GM13977 (cell line): ENCODE data around the gene TMEM184B.

Experiments used
- DNase-seq: peaks from one replicate; pipeline ENCODE4 v3.0.0; 2012; ENCODE audit warnings: low spot score
- in situ Hi-C: fragments of 300-500 bp; cut with MboI; formaldehyde crosslinking; loops from one replicate; pipeline ENCODE4 v1.12.0; 2022; ENCODE audit warnings: low sequenced_read_pairs, low pct_unique_long_range_greater_than_20kb, mixed read lengths, inconsistent platforms; ENCODE audit not compliant: unreplicated experiment
- TF ChIP-seq, protein P1 (sequence below): IDR thresholded peaks from 2 replicates; pipeline ENCODE4 v1.5.1; 2012; ENCODE audit warnings: mild to moderate bottlenecking, control low read depth; ENCODE audit not compliant: insufficient read depth; ENCODE audit errors: extremely low read depth, missing control alignments

TMEM184B gene

DNA sequence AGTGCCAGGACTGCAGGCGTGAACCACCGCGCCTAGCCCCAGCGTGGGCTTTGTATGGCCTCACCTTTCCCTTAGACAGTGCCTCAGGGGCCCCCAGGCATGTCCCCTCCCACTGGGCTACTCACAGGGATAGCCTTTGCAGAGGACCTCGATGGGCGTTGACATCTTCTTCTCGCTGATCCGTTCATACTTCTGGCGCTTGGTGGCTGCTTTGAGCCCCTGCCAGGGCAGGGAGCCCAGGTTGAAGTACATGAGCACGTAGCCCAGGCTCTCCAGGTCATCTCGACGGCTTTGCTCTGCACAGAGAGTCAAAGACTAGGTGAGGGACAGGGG is 26.9 kb upstream of the TMEM184B start:
- TF ChIP-seq, protein P1, sequence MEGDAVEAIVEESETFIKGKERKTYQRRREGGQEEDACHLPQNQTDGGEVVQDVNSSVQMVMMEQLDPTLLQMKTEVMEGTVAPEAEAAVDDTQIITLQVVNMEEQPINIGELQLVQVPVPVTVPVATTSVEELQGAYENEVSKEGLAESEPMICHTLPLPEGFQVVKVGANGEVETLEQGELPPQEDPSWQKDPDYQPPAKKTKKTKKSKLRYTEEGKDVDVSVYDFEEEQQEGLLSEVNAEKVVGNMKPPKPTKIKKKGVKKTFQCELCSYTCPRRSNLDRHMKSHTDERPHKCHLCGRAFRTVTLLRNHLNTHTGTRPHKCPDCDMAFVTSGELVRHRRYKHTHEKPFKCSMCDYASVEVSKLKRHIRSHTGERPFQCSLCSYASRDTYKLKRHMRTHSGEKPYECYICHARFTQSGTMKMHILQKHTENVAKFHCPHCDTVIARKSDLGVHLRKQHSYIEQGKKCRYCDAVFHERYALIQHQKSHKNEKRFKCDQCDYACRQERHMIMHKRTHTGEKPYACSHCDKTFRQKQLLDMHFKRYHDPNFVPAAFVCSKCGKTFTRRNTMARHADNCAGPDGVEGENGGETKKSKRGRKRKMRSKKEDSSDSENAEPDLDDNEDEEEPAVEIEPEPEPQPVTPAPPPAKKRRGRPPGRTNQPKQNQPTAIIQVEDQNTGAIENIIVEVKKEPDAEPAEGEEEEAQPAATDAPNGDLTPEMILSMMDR = no peak
- no peak for DNase-seq
- in situ Hi-C loops = no loop called here

DNA sequence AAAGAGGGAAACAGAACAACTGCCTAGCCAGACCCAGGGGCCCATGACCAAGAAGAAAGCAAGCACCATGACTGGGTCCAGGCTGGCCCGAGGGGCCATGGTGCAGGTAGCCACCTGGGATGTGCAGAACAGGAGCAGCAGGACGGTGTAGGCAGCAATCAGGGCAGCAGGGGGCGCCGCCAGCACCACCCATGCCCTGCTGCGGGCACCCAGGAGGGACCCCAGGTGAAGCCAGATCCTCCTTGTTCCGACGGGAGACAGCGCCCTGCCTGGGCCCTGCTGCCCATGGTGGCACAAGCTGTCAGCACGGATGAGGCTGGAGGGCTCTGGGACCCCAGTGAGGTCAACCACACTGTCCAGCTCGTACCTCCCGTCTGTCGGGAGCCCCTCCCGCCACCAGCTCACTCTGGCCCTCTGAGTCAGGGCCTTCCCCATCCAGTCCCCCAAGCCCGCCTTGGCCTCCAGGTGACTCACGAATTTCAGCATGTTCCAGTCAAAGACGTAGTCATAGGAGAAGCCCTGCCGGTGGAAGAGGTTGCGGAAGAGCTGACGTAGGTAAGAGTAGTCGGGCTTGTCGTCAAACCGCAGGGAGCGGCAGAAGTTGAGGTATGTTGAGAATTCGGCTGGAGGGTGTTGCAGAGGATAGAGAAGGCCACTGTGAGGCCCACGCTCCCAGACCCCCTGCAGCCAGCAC is 25.6 kb upstream of the TMEM184B start:
- TF ChIP-seq, protein P1 = peak; percentile 71
- in situ Hi-C loops = no loop called here
- peak; percentile 58 for DNase-seq

- DNase-seq = no peak
- TF ChIP-seq, protein P1 = no peak
- in situ Hi-C loops = no loop called here
These were observed 23.6 kb upstream of the TMEM184B start for GRCh38 chr22:38296372-38296771.

GRCh38 chr22:38295863-38296262 is 23.1 kb upstream of the TMEM184B start:
- in situ Hi-C loops = no loop called here
- TF ChIP-seq, protein P1 = no peak
- no peak for DNase-seq

GRCh38 chr22:38295339-38295738 is 22.5 kb upstream of the TMEM184B start:
- no peak for DNase-seq
- in situ Hi-C loops = no loop called here
- TF ChIP-seq, protein P1 = no peak

- DNase-seq = no peak
- in situ Hi-C loops = no loop called here
- TF ChIP-seq, protein P1 = no peak
These were observed 21.4 kb upstream of the TMEM184B start for GRCh38 chr22:38294193-38294592.
